8988T (cell line): ENCODE results near the gene AAK1.
"Not testable (repeated sequence)": the region's sequence is repeated elsewhere in the genome, so short reads cannot be mapped to it uniquely, and the experiment has no call there.

Source experiments
- DNase-seq: peaks from one replicate; pipeline ENCODE4 v3.0.0; 2011

AAK1 gene

DNA sequence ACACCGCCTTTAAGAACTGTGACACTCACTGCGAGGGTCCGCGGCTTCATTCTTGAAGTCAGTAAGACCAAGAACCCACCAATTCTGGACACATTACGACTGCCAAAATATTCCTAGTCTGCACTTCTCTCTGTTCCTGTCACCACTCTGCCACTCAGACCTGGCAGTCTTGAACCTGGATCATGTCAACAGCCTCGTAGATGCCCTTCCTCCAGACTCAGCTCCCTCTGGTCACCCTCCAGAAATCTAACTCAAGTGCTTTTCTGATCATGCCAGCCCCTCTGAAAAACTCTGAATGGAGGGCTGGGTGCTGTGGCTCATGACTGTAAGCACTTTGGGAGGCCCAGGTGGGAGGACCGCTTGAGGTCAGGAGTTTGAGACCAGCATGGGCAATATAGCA lies 20.3 kb downstream of the AAK1 start:
- no peak for DNase-seq

- DNase-seq, result not testable (repeated sequence)
These were observed 20.7 kb downstream of the AAK1 start for GRCh38 chr2:69622805-69623204.

DNA sequence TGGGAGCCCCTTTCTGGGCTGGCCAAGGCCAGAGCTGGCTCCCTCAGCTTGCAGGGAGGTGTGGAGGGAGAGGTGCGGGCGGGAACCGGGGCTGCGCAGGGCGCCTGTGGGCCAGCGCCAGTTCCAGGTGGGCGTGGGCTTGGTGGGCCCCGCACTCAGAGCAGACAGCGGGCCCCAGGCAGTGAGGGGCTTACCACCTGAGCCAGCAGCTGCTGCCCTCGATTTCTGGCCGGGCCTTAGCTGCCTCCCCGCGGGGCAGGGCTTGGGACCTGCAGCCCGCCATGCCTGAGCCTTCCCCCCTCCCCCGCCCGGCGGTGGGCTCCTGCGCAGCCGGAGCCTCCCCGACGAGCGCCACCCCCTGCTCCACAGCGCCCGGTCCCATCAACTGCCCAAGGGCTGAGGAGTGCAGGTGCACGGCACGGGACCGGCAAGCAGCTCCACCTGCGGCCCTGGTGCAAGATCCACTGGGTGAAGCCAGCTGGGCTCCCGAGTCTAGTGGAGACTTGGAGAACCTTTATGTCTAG lies 21.5 kb downstream of the AAK1 start:
- not testable (repeated sequence) for DNase-seq

DNA sequence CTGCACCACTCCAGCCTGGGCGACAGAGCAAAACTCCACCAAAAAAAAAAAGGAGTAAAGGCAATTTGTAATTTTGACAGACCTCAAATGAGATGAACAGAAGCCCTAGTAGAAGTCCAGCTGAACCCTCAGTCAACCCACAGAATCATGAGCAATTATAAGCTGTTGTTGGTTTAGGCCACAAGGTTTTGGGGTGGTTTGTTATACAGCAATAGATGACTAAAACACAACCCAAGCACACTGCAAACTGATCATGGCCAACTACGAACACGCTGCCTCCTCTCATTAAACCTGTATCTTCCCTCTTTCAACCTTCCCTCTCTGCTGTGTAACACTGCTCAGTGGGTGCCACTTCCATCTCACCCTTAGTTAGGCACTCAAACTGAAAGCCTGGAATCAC lies 22.1 kb downstream of the AAK1 start:
- no peak for DNase-seq

DNA sequence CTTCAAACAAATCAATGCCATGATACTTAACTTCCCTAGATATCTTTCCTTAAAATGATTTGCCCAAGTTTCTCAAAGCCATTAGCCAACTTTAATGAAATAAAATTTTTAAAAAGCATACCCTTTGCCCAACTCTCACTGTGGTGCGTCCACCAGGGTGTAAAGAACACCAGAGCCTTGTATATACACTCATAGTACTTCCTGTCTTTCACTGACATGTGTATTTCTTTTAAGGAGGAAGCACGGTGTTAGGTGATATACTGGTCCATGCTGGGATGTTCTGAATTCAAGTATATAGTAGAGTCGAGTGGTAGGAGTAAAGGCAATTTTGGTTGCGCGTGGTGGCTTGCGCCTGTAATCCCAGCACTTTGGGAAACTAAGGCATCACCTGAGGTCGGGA lies 22.7 kb downstream of the AAK1 start:
- no peak for DNase-seq

- DNase-seq, result no peak
These were observed 23.8 kb downstream of the AAK1 start for GRCh38 chr2:69619725-69620124.

DNA sequence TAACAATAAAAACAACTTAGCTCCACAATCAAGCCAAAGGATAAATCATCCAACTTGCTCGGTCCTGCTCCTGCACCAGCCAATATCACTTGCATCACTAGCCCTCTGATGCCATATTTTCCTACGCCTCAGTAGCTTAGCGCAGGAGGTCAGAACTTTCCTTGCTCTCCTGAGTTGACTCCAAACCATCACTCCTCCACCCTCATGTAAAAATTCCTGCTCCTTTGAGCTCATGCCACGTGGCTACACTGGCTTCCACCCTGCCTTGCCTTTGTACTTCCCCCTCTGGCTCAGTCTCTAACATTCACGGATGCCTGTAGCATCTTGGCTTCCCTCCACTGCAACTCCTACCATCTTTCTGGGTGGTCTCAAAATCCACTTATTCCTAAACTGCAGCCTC lies 25.2 kb downstream of the AAK1 start:
- no peak for DNase-seq

DNA sequence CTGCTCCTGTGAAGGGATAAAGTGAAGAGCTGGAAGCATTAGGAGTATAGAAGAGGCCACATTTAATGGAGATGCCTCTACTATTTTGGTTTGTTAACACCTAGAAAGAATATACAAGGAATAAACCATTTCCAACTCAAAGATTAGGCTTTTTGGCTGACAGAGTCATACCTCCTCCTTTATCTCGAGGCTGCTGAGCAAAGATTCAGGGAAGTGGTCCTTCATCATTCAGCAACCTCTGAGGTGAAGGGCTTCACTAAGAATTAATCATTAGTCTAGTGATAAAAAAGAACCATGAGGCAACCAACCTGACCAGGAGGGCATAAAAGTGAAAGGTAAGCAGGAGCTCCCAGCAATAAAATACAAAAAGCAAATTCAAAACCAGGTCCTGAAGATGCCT lies 25.8 kb downstream of the AAK1 start:
- DNase-seq, result no peak

DNA sequence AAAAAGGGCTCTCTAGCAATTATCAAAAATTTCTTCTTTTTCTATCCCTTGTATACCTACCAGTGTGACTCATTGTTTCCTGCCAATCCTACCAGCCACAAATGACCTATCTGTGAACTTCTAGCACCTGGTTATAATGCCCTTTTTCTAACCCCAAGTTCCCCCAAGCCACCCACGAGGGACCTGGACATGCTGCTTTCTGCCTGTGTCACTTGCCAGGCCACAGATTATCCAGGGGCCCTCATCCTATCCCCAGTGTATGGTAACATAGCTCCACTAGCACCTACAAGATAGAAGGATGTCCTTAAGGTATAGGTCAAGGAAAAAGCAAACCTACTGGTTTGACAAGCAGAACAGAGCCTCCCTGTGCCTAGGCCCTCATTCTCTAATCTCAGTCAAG lies 26.8 kb downstream of the AAK1 start:
- no peak for DNase-seq

GRCh38 chr2:69615969-69616368 lies 27.6 kb downstream of the AAK1 start:
- no peak for DNase-seq

DNA sequence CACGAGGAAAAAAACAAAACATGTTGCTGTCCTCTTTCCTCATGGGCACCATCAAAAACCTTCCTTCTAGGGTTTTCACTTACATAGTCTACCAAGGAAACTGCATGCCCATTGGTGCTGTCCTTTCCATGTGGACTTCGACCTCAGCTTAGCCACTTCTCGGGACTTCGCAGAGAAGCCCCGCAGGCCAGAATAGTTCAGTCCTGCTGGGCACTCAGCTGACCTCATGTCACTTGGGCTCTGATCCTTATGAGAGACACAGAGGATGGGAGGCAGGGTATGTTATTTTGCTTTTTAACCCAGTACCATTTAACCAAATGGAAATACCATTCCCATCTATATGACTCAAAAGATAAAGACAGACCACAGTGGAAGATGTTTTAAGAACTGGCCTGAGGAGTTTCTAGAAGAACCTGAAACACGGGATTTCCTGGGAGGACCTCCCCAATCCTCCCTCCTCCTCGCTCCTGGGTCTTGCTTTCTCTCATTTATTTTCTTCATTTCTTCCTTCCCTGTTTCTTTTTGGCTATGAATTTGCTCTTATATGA lies 28.4 kb downstream of the AAK1 start:
- no peak for DNase-seq

GRCh38 chr2:69612707-69613106 lies 30.8 kb downstream of the AAK1 start:
- no peak for DNase-seq

DNA sequence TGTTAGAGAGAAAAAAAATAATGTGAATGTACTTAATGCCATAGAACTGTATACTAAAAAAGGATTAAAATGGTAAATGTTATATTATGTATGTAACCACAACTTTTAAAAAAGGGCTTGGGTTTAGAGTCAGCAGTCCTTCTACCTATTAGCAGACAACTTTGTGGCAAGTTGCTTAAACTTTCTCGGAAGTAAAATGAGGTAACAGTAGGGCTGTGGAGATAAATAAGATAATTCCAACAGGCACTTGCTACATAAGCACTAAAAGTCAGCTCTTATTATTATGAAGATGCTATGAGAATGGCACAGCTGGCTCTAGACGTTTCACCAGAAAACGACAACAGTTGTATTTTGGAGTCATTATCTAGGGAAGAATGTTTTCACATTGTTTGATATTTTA lies 31.3 kb downstream of the AAK1 start:
- no peak for DNase-seq

DNA sequence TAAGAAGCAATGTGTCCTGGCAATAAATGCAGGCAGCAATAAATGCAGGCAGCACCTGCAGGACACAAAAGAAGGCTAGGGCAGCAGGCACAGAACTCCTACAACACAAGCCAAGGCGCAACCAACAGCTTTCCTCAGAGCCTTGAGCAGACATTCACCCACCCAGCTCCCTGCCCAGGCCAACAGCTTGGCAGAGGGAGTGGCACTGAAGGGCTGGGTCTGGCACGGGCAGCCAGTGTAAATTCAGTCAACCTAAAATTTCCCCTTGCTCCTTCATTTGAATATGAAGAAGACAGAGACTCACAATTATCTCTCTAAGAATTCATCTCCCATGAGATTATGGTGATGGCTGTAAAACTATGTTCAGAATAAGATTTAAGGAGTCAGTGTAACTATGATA lies 35.4 kb downstream of the AAK1 start:
- DNase-seq, result no peak

DNA sequence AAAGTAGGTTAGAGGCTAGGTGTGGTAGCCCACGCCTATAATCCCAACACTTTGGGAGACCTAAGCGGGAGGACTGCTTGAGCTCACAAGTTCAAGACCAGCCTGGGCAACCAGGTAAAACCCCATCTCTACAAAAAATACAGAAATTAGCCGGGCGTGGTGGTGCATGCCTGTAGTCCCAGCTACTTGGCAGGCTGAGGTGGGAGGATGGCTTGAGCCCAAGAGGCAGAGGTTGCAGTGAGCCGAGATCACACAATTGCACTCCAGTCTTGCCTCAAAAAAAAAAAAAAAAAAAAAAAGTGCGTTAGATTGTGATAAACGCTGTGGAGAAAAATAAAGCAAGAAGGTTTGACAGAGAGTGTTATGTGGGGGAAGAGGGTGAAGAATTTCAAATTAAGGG lies 36.8 kb downstream of the AAK1 start:
- DNase-seq, result not testable (repeated sequence)

- no peak for DNase-seq
These were observed 38.3 kb downstream of the AAK1 start for GRCh38 chr2:69605284-69605683.

- DNase-seq, result no peak
These were observed 38.7 kb downstream of the AAK1 start for GRCh38 chr2:69604836-69605235.

- DNase-seq, result no peak
These were observed 39.4 kb downstream of the AAK1 start for GRCh38 chr2:69604026-69604678.

GRCh38 chr2:69603146-69603743 lies 40.3 kb downstream of the AAK1 start:
- no peak for DNase-seq

DNA sequence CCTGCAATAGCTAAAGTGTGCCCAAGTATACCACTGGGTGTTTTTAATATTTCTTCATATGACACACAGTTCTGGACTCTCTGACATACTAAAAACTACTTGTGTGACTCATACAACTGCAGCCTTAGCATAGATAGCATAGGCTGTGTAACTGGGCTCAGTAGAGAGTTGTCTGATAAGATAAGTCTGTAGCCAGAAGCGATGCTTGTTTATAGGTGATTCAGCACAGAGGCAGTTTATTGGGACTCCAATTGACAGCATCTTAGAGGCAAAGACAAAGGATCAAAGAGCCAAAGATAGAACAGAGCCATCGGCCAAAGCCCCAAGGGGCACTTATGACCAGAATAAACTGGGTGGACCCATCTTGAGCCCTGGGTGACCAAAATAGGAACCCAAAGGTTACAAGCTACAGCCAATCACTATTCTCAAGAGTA lies 42.3 kb downstream of the AAK1 start:
- no peak for DNase-seq

- DNase-seq, result no peak
These were observed 43.1 kb downstream of the AAK1 start for GRCh38 chr2:69600425-69600824.

DNA sequence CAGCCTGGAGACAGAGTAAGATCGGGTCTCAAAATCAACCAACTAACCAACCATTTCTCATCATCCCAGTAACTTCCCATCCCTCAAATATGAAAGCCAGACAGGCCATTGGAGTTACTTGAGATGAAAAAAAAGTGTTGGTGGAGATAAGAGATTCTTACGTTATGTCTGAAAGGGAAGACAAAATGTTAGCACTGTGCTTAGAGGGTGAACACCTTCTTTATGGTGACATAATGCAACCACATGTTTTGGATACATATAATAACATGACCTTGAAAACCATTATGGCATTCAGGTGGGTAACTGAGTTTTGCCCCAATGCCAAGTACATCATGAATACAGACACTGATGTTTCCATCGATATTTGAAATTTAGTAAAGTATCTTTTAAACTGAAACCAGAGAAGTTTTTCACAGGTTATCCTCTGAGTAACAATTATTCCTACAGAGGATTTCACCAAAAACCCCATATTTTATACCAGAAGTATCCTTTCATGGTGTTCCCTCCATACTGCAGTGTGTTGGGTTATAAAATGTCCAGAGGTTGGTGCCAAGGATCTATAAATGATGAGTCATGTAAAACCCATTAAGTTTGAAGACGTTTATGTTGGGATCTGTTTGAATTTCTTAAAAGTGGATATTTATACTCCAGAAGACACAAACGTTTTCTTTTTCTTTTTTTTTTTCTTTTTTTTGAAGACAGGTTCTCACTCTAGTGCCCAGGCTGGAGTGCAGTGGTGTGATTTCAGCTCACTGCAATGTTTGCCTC lies 45.5 kb downstream of the AAK1 start:
- no peak for DNase-seq

GRCh38 chr2:69597105-69597504 lies 46.4 kb downstream of the AAK1 start:
- no peak for DNase-seq

GRCh38 chr2:69594341-69594740 lies 49.2 kb downstream of the AAK1 start:
- DNase-seq, result no peak
